Purkinje cell (primary cell): ENCODE results near the gene CST9L. TPM values are rescaled to one million over a fixed set of nuclear protein-coding genes. Genes with fewer than 3 reads are reported as not detected.

Source experiments
- polyA plus RNA-seq: library from polyadenylated mRNA; unstranded; fragments of >200 nt; fragmentation: Nextera tagmentation; gene quantifications from 2 replicates; pipeline ENCODE4 v1.2.1, GENCODE V29; 2014

Gene CST9L
- not detected in 2 replicates for polyA plus RNA-seq

GRCh38 chr20:23568320-23568970, at the start of gene CST9L:
Gene CST9L (minus strand): TSS chr20:23568484. CDS start chr20:23568450, 34 bp downstream.

GRCh38 chr20:23605867-23606651, 37.8 kb upstream of the CST9L start, which contains the start of gene CST9:
Gene CST9 (minus strand): TSS chr20:23605917. CDS start chr20:23605864, 53 bp downstream.

Other genes with a start within 250 kb of the CST9L start
- gene NXT1, start 217.7 kb downstream of the CST9L start, polyA plus RNA-seq, result 1.4 and 2.0 TPM in 2 replicates
- gene GZF1, start 206.3 kb downstream of the CST9L start, polyA plus RNA-seq, result 1.5 and 6.2 TPM in 2 replicates
- gene NAPB, start 147.0 kb downstream of the CST9L start, polyA plus RNA-seq, result 60.1 and 103 TPM in 2 replicates
- gene CSTL1, start 128.8 kb downstream of the CST9L start, polyA plus RNA-seq, result not detected in 2 replicates
- gene CST11, start 115.6 kb downstream of the CST9L start, polyA plus RNA-seq, result not detected in 2 replicates
- gene CST8, start 77.4 kb downstream of the CST9L start, polyA plus RNA-seq, result not detected in 2 replicates
- gene CST9, start 37.4 kb upstream of the CST9L start, polyA plus RNA-seq, result not detected in 2 replicates
- 138 and 167 TPM in 2 replicates for gene CST3, start 69.5 kb upstream of the CST9L start, polyA plus RNA-seq
- gene CST4, start 120.6 kb upstream of the CST9L start, polyA plus RNA-seq, result not detected in 2 replicates
- not detected in 2 replicates for gene CST1, start 182.5 kb upstream of the CST9L start, polyA plus RNA-seq